GM12865 (cell line): Measurements from ENCODE around the gene CD160.
A peak's percentile ranks its signal among the peaks of the same experiment; 100 is the strongest.
"Not testable (repeated sequence)": the region's sequence is repeated elsewhere in the genome, so short reads cannot be mapped to it uniquely, and the experiment has no call there.

Experiments used
- DNase-seq: peaks from one replicate; pipeline ENCODE4 v3.0.0; 2010; ENCODE audit warnings: low read depth
- H3K4me3 ChIP-seq: 2 replicates; pipeline ENCODE4 v1.5.1; 2011; ENCODE audit warnings: mild to moderate bottlenecking, low read depth, low read length, control low read depth
- TF ChIP-seq, protein P1 (sequence below): IDR thresholded peaks from 2 replicates; pipeline ENCODE4 v1.5.1; 2011; ENCODE audit warnings: low read length, control low read depth, low read depth, inconsistent platforms; ENCODE audit not compliant: insufficient read depth; ENCODE audit errors: missing control alignments

CD160 gene

DNA sequence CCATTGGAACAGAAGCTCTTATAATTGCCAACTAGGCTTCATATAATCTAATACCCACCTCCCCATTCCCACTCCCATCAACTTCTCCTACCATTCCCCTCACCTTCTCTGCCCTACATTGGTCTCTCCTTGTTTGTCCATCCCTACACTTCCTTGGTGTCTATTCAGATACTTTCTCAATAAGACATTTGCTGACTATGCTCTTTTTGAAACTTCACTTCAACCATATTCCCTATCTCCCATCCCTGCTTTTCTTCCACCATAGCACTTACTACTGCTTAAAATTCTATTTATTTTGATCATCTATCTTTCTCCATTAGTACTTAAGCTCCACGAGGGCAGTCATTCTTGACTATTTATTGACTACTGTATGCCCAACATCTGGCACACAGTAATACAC is 40.4 kb downstream of the CD160 start:
- H3K4me3 ChIP-seq = no peak overlapping the region
- no peak for DNase-seq
- TF ChIP-seq, protein P1, sequence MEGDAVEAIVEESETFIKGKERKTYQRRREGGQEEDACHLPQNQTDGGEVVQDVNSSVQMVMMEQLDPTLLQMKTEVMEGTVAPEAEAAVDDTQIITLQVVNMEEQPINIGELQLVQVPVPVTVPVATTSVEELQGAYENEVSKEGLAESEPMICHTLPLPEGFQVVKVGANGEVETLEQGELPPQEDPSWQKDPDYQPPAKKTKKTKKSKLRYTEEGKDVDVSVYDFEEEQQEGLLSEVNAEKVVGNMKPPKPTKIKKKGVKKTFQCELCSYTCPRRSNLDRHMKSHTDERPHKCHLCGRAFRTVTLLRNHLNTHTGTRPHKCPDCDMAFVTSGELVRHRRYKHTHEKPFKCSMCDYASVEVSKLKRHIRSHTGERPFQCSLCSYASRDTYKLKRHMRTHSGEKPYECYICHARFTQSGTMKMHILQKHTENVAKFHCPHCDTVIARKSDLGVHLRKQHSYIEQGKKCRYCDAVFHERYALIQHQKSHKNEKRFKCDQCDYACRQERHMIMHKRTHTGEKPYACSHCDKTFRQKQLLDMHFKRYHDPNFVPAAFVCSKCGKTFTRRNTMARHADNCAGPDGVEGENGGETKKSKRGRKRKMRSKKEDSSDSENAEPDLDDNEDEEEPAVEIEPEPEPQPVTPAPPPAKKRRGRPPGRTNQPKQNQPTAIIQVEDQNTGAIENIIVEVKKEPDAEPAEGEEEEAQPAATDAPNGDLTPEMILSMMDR = no peak

DNA sequence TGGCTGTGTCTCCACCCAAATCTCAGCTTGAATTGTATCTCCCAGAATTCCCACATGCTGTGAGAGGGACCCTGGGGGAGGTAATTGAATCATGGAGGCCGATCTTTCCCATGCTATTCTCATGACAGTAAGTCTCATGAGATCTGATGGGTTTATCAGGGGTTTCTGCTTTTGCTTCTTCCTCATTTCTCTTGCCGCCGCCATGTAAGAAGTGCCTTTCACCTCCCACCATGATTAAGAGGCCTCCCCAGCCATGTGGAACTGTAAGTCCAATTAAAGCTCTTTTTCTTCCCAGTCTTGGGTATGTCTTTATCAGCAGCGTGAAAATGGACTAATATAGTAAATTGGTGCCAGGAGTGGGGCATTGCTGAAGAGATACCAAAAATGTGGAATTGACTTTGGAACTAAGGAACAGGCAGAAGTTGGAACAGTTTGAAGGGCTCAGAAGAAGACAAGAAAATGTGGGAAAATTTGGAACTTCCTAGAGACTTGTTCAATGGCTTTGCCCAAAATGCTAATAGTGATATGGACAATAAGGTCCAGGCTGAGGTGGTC is 41.2 kb downstream of the CD160 start:
- H3K4me3 ChIP-seq, DNase-seq: not testable (repeated sequence)

DNA sequence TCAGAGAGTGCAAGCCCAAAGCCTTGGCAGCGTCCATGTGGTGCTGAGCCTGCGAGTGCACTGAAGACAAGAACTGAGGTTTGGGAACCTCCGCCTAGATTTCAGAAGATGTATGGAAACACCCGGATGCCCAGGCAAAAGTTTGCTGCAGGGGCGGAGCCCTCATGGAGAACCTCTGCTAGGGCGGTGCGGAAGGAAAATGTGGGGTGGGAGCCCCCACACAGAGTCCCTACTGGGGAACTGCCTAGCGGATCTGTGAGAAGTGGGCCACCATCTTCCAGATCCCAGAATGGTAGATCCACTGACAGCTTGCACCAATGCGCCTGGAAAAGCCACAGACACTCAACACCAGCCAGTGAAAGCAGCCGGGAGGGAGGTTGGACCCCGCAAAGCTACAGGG is 42.2 kb downstream of the CD160 start:
- H3K4me3 ChIP-seq, DNase-seq: not testable (repeated sequence)

DNA sequence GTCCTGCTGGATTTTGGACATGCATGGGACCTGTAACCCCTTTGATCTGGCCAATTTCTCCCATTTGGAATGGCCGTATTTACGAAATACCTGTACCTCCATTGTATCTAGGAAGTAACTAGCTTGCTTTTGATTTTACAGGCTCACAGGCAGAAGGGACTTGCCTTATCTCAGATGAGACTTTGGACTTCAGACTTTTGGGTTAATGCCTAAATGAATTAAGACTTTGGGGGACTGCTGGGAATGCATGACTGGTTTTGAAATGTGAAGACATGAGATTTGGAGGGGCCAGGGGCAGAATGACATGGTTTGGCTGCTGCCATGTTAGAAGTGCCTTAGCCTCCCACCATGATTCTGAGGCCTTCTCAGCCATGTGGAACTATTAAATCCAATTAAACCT is 42.7 kb downstream of the CD160 start:
- not testable (repeated sequence) for H3K4me3 ChIP-seq, DNase-seq

DNA sequence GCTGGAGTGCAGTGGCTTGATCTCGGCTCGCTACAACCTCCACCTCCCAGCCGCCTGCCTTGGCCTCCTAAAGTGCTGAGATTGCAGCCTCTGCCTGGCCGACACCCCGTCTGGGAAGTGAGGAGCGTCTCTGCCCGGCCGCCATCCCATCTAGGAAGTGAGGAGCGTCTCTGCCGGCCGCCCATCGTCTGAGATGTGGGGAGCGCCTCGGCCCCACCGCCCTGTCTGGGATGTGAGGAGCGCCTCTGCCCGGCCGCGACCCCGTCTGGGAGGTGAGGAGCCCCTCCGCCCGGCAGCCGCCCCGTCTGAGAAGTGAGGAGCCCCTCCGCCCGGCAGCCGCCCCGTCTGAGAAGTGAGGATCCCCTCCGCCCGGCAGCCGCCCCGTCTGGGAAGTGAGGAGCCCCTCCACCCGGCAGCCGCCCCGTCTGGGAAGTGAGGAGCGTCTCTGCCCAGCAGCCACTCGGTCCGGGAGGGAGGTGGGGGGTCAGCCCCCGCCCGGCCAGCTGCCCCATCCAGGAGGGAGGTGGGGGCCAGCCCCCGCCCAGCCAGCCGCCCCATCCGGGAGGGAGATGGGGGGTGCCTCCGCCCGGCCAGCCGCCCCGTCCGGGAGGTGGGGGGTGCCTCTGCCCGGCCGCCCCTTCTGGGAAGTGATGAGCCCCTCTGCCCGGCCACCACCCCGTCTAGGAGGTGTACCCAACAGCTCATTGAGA is 45.1 kb downstream of the CD160 start:
- not testable (repeated sequence) for H3K4me3 ChIP-seq

DNA sequence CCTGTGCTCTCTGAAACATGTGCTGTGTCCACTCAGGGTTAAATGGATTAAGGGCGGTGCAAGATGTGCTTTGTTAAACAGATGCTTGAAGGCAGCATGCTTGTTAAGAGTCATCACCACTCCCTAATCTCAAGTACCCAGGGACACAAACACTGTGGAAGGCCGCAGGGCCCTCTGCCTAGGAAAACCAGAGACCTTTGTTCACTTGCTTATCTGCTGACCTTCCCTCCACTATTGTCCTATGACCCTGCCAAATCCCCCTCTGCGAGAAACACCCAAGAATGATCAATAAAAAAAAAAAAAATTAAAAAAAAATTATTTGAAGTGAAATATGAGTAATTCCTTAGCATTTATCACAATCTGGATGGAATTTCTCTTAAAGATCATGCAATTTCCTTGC is 45.8 kb downstream of the CD160 start:
- H3K4me3 ChIP-seq, DNase-seq: not testable (repeated sequence)

More for the DNA sequence above, 45.1 kb downstream of the CD160 start:
- not testable (repeated sequence) for DNase-seq

DNA sequence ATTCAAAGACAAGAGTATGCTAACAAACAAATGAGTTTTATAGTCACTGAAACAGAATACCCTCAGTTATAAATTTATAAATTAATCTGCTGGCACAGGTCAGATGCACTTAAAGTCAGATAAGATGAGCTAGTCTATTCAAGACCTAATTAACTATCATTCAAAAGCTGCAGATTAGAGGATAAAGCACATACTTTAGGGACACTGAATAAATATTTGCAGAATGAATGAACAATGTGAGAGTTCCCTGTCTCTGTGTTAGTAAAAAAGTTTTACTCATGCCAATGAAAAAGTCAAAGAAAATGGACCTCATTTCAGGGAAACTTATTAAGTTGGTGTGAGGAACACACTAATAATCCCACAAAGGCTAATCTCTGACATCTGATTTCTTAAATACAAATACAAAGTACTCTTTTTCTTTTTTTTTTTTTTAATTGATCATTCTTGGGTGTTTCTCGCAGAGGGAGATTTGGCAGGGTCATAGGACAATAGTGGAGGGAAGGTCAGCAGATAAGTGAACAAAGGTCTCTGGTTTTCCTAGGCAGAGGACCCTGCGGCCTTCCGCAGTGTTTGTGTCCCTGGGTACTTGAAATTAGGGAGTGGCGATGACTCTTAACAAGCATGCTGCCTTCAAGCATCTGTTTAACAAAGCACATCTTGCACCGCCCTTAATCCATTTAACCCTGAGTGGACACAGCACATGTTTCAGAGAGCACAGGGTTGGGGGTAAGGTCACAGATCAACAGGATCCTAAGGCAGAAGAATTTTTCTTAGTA is 46.5 kb downstream of the CD160 start:
- DNase-seq = not testable (repeated sequence)

DNA sequence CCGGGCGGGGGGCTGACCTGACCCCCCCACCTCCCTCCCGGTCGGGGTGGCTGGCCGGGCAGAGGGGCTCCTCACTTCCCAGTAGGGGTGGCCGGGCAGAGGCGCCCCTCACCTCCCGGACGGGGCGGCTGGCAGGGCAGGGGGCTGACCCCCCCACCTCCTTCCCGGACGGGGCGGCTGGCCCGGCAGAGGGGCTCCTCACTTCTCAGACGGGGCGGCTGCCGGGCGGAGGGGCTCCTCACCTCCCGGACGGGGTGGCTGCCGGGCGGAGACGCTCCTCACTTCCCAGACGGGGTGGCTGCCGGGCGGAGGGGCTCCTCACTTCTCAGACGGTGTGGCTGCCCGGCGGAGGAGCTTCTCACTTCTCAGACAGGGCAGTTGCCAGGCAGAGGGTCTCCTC is 47.6 kb downstream of the CD160 start:
- not testable (repeated sequence) for DNase-seq, H3K4me3 ChIP-seq

More for the DNA sequence above, 46.5 kb downstream of the CD160 start:
- not testable (repeated sequence) for H3K4me3 ChIP-seq

DNA sequence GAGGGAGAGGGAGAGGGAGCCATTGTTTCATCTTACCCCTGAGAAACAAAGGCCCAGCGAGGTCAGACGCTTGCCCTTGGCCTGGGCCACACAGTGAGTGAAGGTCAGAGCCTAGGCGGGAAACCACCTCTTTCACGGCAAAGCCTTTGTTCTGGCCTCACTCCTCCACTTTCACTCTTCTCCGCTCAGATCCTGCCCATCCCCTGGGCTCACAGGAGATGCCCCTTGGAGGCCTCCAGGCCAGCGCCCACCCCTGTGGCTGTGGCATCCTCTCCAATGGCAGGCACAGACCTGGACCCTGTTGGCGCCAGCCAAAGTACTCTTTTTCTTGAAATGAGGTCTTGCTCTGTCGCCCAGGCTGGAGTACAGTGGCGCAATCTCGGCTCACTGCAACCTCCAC is 48.7 kb downstream of the CD160 start:
- H3K4me3 ChIP-seq, DNase-seq: not testable (repeated sequence)

DNA sequence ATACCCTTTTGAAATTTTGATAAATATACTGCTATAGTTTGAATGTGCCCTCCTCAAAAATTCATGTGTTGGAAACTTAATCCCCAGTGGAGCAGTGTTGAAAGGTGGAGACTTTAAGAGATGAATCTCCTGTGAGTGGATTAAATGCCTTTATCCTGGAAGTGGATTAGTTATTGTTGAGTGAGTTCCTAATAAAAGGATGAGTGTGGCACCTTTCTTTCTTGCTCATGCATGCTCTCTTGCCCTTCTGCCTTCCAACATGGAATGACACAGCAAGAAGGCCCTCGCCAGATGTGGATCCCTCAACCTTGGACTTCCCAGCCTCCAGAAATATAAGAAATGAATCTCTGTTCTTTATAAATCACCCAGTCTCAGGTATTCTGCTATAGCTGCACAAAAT is 51.8 kb downstream of the CD160 start:
- TF ChIP-seq, protein P1 = no peak
- DNase-seq = no peak
- no peak overlapping the region for H3K4me3 ChIP-seq

DNA sequence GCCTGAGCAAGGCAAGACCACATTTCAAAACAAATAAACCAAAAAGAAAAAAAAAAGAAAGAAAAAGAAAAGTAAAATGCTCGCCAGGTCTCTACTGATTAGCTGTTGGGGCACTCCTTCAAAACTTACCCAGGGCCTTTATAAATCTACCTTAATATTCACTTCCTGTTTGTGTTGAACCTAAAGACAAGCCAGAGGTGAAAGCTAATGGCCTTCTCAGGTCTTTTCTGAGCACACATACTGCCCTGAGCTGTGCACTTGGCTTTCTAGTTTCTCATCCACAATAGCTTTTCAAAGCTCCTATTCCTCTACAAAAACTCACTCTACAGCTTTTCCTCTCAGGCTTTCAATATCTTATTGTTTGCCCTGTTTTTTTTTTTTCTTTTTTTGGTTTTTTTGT is 54.1 kb downstream of the CD160 start:
- TF ChIP-seq, protein P1 = no peak
- no peak overlapping the region for H3K4me3 ChIP-seq
- peak; percentile 37 for DNase-seq
